Astrocyte (in vitro differentiated cells and primary cell): Measurements from ENCODE around the gene AHNAK. TPM values are rescaled to one million over a fixed set of nuclear protein-coding genes. Genes with fewer than 3 reads are reported as not detected.

Experiments used
- DNase-seq: peaks from one replicate; pipeline ENCODE4 v3.0.0-alpha.2; 2010; ENCODE audit warnings: low read depth
- FAIRE-seq: peaks from 2 replicates; lab custom pipeline; 2011; peaks lifted over from hg19 to GRCh38; lab: Jason Lieb, UNC
- H2AFZ ChIP-seq: 2 replicates; pipeline ENCODE4 v1.6.0; 2012; ENCODE audit warnings: low read depth, low read length, inconsistent platforms
- H3K27ac ChIP-seq: 2 replicates; pipeline ENCODE4 v1.5.1; 2011; ENCODE audit warnings: low read depth, low read length, inconsistent platforms
- H3K27me3 ChIP-seq: 2 replicates; pipeline ENCODE4 v1.6.0; 2011; ENCODE audit warnings: low read length, inconsistent platforms; ENCODE audit not compliant: insufficient read depth
- H3K36me3 ChIP-seq: 2 replicates; pipeline ENCODE4 v1.5.1; 2011; ENCODE audit warnings: low read length, inconsistent platforms; ENCODE audit not compliant: insufficient read depth
- H3K4me1 ChIP-seq: 2 replicates; pipeline ENCODE4 v1.5.1; 2011; ENCODE audit warnings: low read length, inconsistent platforms; ENCODE audit not compliant: insufficient read depth
- H3K4me2 ChIP-seq: 2 replicates; pipeline ENCODE4 v1.6.0; 2012; ENCODE audit warnings: low read length, inconsistent platforms
- H3K4me3 ChIP-seq: 2 replicates; pipeline ENCODE4 v1.5.1; 2011; ENCODE audit warnings: low read depth, mild to moderate bottlenecking, low read length, inconsistent platforms; ENCODE audit not compliant: insufficient read depth
- H3K79me2 ChIP-seq: 2 replicates; pipeline ENCODE4 v1.6.0; 2012; ENCODE audit warnings: mild to moderate bottlenecking, low read length, inconsistent platforms; ENCODE audit not compliant: insufficient read depth
- H3K9ac ChIP-seq: 2 replicates; pipeline ENCODE4 v1.6.0; 2012; ENCODE audit warnings: mild to moderate bottlenecking, low read length, inconsistent platforms
- H3K9me3 ChIP-seq: 2 replicates; pipeline ENCODE4 v1.5.1; 2012; ENCODE audit warnings: low read depth, mild to moderate bottlenecking, low read length, inconsistent platforms; ENCODE audit not compliant: insufficient read depth
- H4K20me1 ChIP-seq: 2 replicates; pipeline ENCODE4 v1.6.0; 2012; ENCODE audit warnings: low read length, inconsistent platforms; ENCODE audit not compliant: insufficient read depth
- H3K27ac Mint-ChIP-seq: one replicate; pipeline ENCODE4 v1.8.0; 2021; ENCODE audit warnings: mild to moderate bottlenecking, mixed read lengths; ENCODE audit not compliant: unreplicated experiment
- H3K27me3 Mint-ChIP-seq: one replicate; pipeline ENCODE4 v1.8.0; 2021; ENCODE audit warnings: low read depth, mixed read lengths; ENCODE audit not compliant: unreplicated experiment
- H3K36me3 Mint-ChIP-seq: one replicate; pipeline ENCODE4 v1.8.0; 2021; ENCODE audit warnings: low read depth, mixed read lengths; ENCODE audit not compliant: unreplicated experiment
- H3K4me1 Mint-ChIP-seq: one replicate; pipeline ENCODE4 v1.8.0; 2021; ENCODE audit warnings: low read depth, mixed read lengths; ENCODE audit not compliant: unreplicated experiment
- H3K4me3 Mint-ChIP-seq: one replicate; pipeline ENCODE4 v1.8.0; 2021; ENCODE audit warnings: mild to moderate bottlenecking, moderate library complexity, mixed read lengths; ENCODE audit not compliant: unreplicated experiment
- H3K9me3 Mint-ChIP-seq: one replicate; pipeline ENCODE4 v1.8.0; 2021; ENCODE audit warnings: mild to moderate bottlenecking, mixed read lengths; ENCODE audit not compliant: unreplicated experiment
- EZH2 ChIP-seq: IDR thresholded peaks from 2 replicates; pipeline ENCODE4 v1.6.1; 2012; ENCODE audit warnings: mild to moderate bottlenecking, low read length, inconsistent platforms; ENCODE audit not compliant: insufficient read depth
- total RNA-seq: library from RNA; stranded (reverse); gene quantifications from 2 replicates; pipeline ENCODE4 v1.2.1, GENCODE V29; 2021
- TF ChIP-seq, protein P1 (sequence below): IDR thresholded peaks from 2 replicates; pipeline ENCODE4 v1.5.1; 2011; ENCODE audit warnings: low read depth, mild to moderate bottlenecking, inconsistent platforms, low read length, moderate library complexity; ENCODE audit not compliant: insufficient read depth

Gene AHNAK
- total RNA-seq, 1 donor from 2014 or later: 378 TPM

DNA sequence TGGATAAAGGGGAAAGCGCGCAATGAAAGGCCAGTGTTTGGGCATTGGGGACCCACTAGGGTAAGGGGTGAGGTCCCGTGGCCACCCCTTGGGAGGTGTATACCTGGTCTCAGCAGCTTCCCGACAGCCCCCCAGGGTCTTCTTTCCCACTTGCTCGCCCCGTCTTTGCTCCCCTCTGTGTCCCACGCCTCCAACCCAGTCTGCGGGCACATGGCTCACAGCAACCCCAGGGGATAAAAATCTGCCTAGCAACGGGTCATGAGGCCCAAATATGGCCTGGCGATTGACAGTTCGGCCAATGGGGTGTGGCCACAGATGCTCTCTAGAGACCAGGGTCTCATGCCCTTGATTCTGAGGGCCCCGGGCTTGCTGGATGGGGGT, 41.6 kb downstream of the AHNAK start:
- Mint-ChIP-seq H3K36me3 (no peaks in the 10 kb centered on the region), H3K27ac (peak overlapping the region; percentile 26), H3K4me1 (peaks cover 4% of the 10 kb centered on the region), H3K4me3 (no peak overlapping the region), H3K27me3 (peaks cover 12% of the 10 kb centered on the region), H3K9me3 (peaks cover 1% of the 10 kb centered on the region)
- Histone ChIP-seq H3K27me3 (no peaks in the 10 kb centered on the region), H3K9me3 (no peaks in the 10 kb centered on the region), H3K4me2 (peak overlapping the region; percentile 70), H2AFZ (peak overlapping the region; percentile 38), H3K4me3 (no peak overlapping the region), H3K79me2 (no peaks in the 10 kb centered on the region), H3K36me3 (no peaks in the 10 kb centered on the region), H3K4me1 (peaks cover 24% of the 10 kb centered on the region), H4K20me1 (no peaks in the 10 kb centered on the region), H3K27ac (no peak overlapping the region), H3K9ac (no peak overlapping the region)
- DNase-seq (no peak), FAIRE-seq (no peak)
- TF ChIP-seq EZH2: no peak
- TF ChIP-seq, protein P1, sequence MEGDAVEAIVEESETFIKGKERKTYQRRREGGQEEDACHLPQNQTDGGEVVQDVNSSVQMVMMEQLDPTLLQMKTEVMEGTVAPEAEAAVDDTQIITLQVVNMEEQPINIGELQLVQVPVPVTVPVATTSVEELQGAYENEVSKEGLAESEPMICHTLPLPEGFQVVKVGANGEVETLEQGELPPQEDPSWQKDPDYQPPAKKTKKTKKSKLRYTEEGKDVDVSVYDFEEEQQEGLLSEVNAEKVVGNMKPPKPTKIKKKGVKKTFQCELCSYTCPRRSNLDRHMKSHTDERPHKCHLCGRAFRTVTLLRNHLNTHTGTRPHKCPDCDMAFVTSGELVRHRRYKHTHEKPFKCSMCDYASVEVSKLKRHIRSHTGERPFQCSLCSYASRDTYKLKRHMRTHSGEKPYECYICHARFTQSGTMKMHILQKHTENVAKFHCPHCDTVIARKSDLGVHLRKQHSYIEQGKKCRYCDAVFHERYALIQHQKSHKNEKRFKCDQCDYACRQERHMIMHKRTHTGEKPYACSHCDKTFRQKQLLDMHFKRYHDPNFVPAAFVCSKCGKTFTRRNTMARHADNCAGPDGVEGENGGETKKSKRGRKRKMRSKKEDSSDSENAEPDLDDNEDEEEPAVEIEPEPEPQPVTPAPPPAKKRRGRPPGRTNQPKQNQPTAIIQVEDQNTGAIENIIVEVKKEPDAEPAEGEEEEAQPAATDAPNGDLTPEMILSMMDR: no peak

DNA sequence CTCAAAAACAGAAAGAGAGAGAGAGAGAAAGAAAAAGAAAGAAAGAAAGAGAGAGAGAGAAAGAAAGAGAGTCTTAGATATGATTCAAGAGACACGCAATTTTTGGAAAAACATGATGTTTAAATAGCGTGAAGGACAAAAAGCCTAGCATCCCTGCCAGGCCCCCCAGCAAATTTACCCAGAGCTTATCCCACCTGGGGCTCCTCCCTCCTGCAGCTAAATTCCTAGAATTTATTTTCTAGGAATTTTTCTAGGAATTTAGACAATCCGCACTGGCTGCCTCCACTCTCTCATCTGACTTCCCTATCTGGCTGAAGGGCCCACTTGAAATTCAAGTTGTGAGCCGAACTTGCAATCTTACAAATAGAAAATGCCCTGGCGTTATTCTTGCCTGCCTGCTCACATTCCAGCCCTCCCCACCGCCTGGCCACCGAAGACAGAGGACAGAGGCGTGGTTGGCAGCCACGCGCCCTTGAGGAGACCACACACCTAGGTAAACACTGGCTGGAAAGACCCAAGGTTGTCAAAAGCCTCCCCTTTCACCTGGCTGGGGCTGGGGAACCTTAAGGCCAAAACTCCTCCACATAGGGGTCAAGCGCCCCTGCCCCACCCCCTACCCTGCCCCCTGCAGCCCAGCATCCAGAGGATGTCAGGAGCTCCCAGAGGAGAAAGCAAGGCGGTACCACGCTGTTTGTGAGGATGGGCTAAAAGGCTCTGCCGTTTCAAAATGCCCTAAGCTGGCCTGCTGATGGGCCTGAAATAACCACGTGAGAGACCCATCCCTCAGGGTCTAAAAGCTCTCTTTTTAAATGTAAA, 42.2 kb downstream of the AHNAK start:
- no peak for TF ChIP-seq EZH2
- TF ChIP-seq, protein P1: no peak
- FAIRE-seq: no peak
- Mint-ChIP-seq H3K27ac (no peak overlapping the region), H3K4me1 (peaks cover 4% of the 10 kb centered on the region), H3K4me3 (no peak overlapping the region), H3K36me3 (no peaks in the 10 kb centered on the region), H3K27me3 (peaks cover 12% of the 10 kb centered on the region), H3K9me3 (peaks cover 1% of the 10 kb centered on the region)
- H3K4me1 ChIP-seq: peaks cover 21% of the 10 kb centered on the region
- H2AFZ ChIP-seq: no peak overlapping the region
- no peaks in the 10 kb centered on the region for H3K27me3 ChIP-seq
- H4K20me1 ChIP-seq: no peaks in the 10 kb centered on the region
- no peak overlapping the region for H3K4me3 ChIP-seq
- H3K27ac ChIP-seq: no peak overlapping the region
- no peak for DNase-seq
- no peaks in the 10 kb centered on the region for H3K9me3 ChIP-seq
- no peak overlapping the region for H3K9ac ChIP-seq
- no peaks in the 10 kb centered on the region for H3K36me3 ChIP-seq
- H3K79me2 ChIP-seq: no peaks in the 10 kb centered on the region
- no peak overlapping the region for H3K4me2 ChIP-seq
